Right atrium auricular region (tissue), 2 donors: ENCODE results near the gene CPT1B. TPM values are rescaled to one million over a fixed set of nuclear protein-coding genes. Genes with fewer than 3 reads are reported as not detected.
A peak's percentile ranks its signal among the peaks of the same experiment; 100 is the strongest.

Experiments
- DNase-seq: peaks from one replicate; pipeline ENCODE4 v3.0.0-alpha.2; 2019; ENCODE audit warnings: low spot score
- H3K27ac ChIP-seq, 2 donors: fragments of 200-600 bp; sonication (generic); 1 replicate in 1 of 2; 2 replicates in 1 of 2; pipeline ENCODE4 v1.5.1; 2016 to 2019
- H3K27me3 ChIP-seq, 2 donors: fragments of 200-600 bp; sonication (generic); one replicate each; pipeline versions ENCODE4 v1.5.1 to v1.6.0; 2017 to 2019
- H3K36me3 ChIP-seq: fragments of 200-600 bp; sonication (generic); one replicate; pipeline ENCODE4 v1.5.1; 2016
- H3K4me1 ChIP-seq, 2 donors: fragments of 200-600 bp; sonication (generic); one replicate each; pipeline versions ENCODE4 v1.5.1 to v1.6.0; 2017 to 2019
- H3K4me3 ChIP-seq, 2 donors: fragments of 200-600 bp; sonication (generic); 1 replicate in 1 of 2; 2 replicates in 1 of 2; pipeline ENCODE4 v1.5.1; 2017 to 2019; ENCODE audit warnings: mild to moderate bottlenecking in 1 of 2, moderate library complexity in 1 of 2
- H3K9me3 ChIP-seq, 2 donors: fragments of 200-600 bp; sonication (generic); one replicate each; pipeline ENCODE4 v1.5.1; 2019
- CTCF ChIP-seq, 2 donors: fragments of 200-600 bp; sonication (generic); IDR thresholded peaks; one replicate each; pipeline ENCODE4 v1.5.1; 2019; ENCODE audit warnings: antibody characterized with exemption in 2 of 2
- total RNA-seq, 2 donors: library from RNA; depleted of rRNA; stranded (reverse); fragments of >200 nt; gene quantifications; one replicate each; pipeline ENCODE4 v1.1.0, GENCODE V29; 2016

Gene CPT1B
- total RNA-seq, 2 donors from 2014 or later, result 184 to 281 TPM

- Histone ChIP-seq H3K4me3 (no peak overlapping the region), H3K27ac (no peak overlapping the region), H3K36me3 (no peaks in the 10 kb centered on the region), H3K4me1 (peaks cover 0 to 25% of the 10 kb centered on the region in 2 donors), H3K27me3 (no peaks in the 10 kb centered on the region), H3K9me3 (no peaks in the 10 kb centered on the region)
- TF ChIP-seq CTCF (IDR thresholded peaks at IDR 0.05), result no peak
- no peak for DNase-seq
Observed at GRCh38 chr22:50584106-50585096, 6.2 kb upstream of the CPT1B start.

GRCh38 chr22:50583294-50583861, 5.2 kb upstream of the CPT1B start:
- DNase-seq, result no peak
- H3K27ac ChIP-seq, result peak overlapping the region; percentile 96 to 98
- peaks cover 0 to 36% of the 10 kb centered on the region in 2 donors for H3K4me1 ChIP-seq
- peak overlapping the region; percentile 69 to 85 for H3K4me3 ChIP-seq
- no peaks in the 10 kb centered on the region for H3K9me3 ChIP-seq
- H3K27me3 ChIP-seq, result no peaks in the 10 kb centered on the region
- TF ChIP-seq CTCF (IDR thresholded peaks at IDR 0.05), result no peak
- no peaks in the 10 kb centered on the region for H3K36me3 ChIP-seq

- DNase-seq, result peak; percentile 98
- Histone ChIP-seq H3K9me3 (no peaks in the 10 kb centered on the region), H3K4me3 (peak within 1 kb of the TSS; percentile 69 to 85), H3K27me3 (no peaks in the 10 kb centered on the region), H3K4me1 (peaks cover 0 to 40% of the 10 kb centered on the region in 2 donors), H3K27ac (peak within 1 kb of the TSS; percentile 96 to 98), H3K36me3 (no peaks in the 10 kb centered on the region)
- no peak for TF ChIP-seq CTCF (IDR thresholded peaks at IDR 0.05)
Observed at GRCh38 chr22:50582493-50583293, 4.5 kb upstream of the CPT1B start, which contains the start of gene CHKB. Gene CHKB (minus strand): TSS chr22:50582849. CDS start chr22:50582781, 68 bp downstream.

GRCh38 chr22:50581950-50582492, 3.8 kb upstream of the CPT1B start:
- H3K36me3 ChIP-seq, result no peaks in the 10 kb centered on the region
- H3K27me3 ChIP-seq, result no peaks in the 10 kb centered on the region
- peaks cover 0 to 40% of the 10 kb centered on the region in 2 donors for H3K4me1 ChIP-seq
- TF ChIP-seq CTCF (IDR thresholded peaks at IDR 0.05), result no peak
- H3K4me3 ChIP-seq, result peak overlapping the region; percentile 69 to 85
- H3K9me3 ChIP-seq, result no peaks in the 10 kb centered on the region
- peak overlapping the region; percentile 96 to 98 for H3K27ac ChIP-seq
- DNase-seq, result no peak
